ENCODE measurements around the gene TRIL.

TRIL gene

DNA sequence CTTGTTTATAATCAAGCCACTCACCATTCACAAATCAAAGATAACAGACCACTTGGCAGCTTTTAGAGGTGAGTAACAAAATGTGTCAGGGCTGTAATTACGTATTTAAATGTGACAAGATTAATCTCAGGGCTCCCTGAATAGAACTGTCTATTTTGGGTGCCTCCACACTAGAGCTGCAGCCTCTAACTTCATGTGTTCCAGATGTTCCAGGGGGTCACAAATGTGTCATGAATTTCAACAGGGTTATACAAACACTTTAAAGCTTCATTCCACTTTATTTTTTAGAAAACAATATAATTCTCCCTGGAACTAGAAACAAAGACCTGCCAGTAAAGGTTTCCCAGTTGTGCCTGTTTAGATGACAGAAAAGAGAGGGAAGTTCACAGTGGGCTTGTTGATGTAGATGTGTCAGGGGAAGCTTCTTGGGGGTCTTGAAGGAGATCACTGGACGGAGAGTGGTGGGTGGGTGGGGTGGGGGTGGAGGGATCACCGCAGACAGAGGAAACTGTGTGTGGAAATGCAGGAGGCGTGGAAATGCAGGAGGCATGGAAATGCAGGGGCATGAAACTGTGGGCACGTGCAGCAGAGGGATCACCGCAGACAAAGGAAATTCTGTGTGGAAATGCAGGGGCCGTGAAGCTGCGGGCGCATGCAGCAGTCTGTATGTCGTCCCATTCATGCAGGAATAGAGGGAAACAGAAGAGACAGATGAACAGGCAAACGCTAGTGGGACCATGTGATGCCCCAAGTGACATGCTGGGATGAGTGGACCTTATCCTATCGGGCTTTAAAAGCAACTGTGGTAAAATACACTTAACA, 42.0 kb upstream of the TRIL start:
- TF ChIP-seq CTCF (IDR thresholded peaks at IDR 0.05; ENCODE audit: insufficient read depth, low read depth, low read length, missing control alignments): no peak
- H3K4me3 ChIP-seq (ENCODE audit: low read length): no peak overlapping the region
- DNase-seq (ENCODE audit: low read depth): no peak

- no peak overlapping the region for H3K4me3 ChIP-seq (ENCODE audit: low read length)
- DNase-seq (ENCODE audit: low read depth): no peak
- TF ChIP-seq CTCF (IDR thresholded peaks at IDR 0.05; ENCODE audit: insufficient read depth, low read depth, low read length, missing control alignments): no peak
These were observed 41.3 kb upstream of the TRIL start for GRCh38 chr7:28999427-28999826.

DNA sequence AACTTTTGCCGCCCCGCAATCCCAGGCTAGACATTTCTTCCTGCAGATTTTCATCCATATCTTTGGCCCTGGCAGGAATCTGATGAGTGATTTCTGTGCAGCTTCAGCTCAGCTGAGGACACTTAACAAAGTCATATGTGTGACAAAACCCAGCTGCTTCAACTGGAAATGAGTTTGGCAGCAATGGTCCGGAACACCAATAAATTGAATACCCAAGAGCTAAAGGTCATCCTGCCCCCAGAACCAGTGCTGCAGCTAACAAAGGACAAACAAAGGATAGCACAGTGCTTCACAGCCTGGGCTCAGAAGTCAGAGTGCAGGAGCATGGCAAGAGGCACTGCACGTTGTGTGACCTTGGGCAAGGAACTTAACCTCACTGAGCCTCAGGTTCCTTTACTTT, 40.0 kb upstream of the TRIL start:
- TF ChIP-seq CTCF (IDR thresholded peaks at IDR 0.05; ENCODE audit: insufficient read depth, low read depth, low read length, missing control alignments): no peak
- no peak overlapping the region for H3K4me3 ChIP-seq (ENCODE audit: low read length)
- no peak for DNase-seq (ENCODE audit: low read depth)

GRCh38 chr7:28996836-28997235, 38.7 kb upstream of the TRIL start:
- peak; percentile 27 for DNase-seq (ENCODE audit: low read depth)
- TF ChIP-seq CTCF (IDR thresholded peaks at IDR 0.05; ENCODE audit: insufficient read depth, low read depth, low read length, missing control alignments): no peak
- no peak overlapping the region for H3K4me3 ChIP-seq (ENCODE audit: low read length)

GRCh38 chr7:28993371-28993770, 35.2 kb upstream of the TRIL start:
- no peak for DNase-seq (ENCODE audit: low read depth)
- H3K4me3 ChIP-seq (ENCODE audit: low read length): no peak overlapping the region
- no peak for TF ChIP-seq CTCF (IDR thresholded peaks at IDR 0.05; ENCODE audit: insufficient read depth, low read depth, low read length, missing control alignments)

DNA sequence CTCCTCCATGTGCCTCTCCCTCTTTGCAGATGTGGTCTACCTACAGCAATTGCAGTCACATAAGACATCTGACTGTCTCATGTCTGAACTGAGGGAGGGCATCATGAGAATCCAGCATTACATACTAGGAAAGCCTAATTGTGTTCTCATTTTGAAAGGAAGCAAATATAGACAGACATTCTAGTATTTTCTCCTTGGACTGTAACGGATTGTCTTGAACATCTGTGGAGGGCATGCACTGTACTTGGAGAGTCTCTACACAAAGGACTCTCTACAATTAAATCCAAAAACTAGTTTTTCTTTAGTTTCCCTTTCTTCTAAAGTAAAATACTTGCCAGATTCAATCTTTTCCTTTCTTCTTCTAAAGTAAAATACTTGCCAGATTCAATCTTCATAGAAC, 34.7 kb upstream of the TRIL start:
- TF ChIP-seq CTCF (IDR thresholded peaks at IDR 0.05; ENCODE audit: insufficient read depth, low read depth, low read length, missing control alignments): no peak
- no peak for DNase-seq (ENCODE audit: low read depth)
- no peak overlapping the region for H3K4me3 ChIP-seq (ENCODE audit: low read length)
